Measurements from ENCODE around the gene PCNX1.
"Not testable (repeated sequence)": the region's sequence is repeated elsewhere in the genome, so short reads cannot be mapped to it uniquely, and the experiment has no call there.

Gene PCNX1

DNA sequence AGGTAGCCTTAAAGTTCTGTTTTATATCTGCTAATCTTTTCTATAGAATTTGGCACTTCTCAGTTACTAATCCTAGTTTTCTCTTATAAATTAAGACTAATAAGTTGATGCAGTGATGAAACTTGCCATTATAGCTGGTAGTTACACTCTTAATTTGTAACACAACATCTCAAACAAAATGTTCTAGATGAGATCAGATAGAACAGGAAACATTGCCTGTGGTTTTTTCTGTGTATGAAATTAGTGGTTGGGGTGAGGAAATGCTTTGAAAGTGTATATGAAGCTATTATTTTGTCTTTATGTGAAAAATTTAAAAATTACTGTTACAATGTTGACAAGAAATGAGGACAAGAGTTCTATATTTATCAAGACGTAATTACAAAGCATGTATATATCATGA lies 91.9 kb downstream of the PCNX1 start:
- H3K36me3 Mint-ChIP-seq = peaks cover 16% of the 10 kb centered on the region
- H3K27ac Mint-ChIP-seq = peak overlapping the region; percentile 96
- peak overlapping the region; percentile 53 for H3K4me3 Mint-ChIP-seq
- H3K27me3 Mint-ChIP-seq = no peaks in the 10 kb centered on the region
- peaks cover 88% of the 10 kb centered on the region for H3K4me1 Mint-ChIP-seq
- H3K9me3 Mint-ChIP-seq = no peaks in the 10 kb centered on the region

DNA sequence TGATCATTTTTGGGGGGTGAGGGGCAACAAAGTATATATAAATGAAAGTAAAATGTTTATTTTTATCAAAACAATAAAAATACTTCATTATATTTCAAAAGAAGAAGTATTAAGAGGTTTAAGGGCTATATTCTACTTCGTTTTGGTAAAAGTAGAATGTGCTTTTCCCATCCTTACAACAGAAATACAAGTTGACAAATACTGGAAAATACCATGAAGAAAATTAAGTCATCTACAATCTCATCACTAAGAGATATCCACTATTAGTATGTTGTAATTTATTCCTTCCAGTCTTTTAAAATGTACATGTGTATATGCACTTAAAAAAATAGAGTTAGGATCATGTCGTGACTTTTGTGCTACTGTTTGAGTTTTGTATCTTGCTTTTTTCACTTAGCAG lies 92.8 kb downstream of the PCNX1 start:
- no peaks in the 10 kb centered on the region for H3K9me3 Mint-ChIP-seq
- peaks cover 94% of the 10 kb centered on the region for H3K4me1 Mint-ChIP-seq
- peaks cover 20% of the 10 kb centered on the region for H3K36me3 Mint-ChIP-seq
- H3K27me3 Mint-ChIP-seq = no peaks in the 10 kb centered on the region
- peak overlapping the region; percentile 96 for H3K27ac Mint-ChIP-seq
- H3K4me3 Mint-ChIP-seq = peak overlapping the region; percentile 53

GRCh38 chr14:71001742-71002141 lies 94.5 kb downstream of the PCNX1 start:
- H3K27ac Mint-ChIP-seq = peak overlapping the region; percentile 59
- H3K4me3 Mint-ChIP-seq = no peak overlapping the region
- H3K36me3 Mint-ChIP-seq = peaks cover 16% of the 10 kb centered on the region

DNA sequence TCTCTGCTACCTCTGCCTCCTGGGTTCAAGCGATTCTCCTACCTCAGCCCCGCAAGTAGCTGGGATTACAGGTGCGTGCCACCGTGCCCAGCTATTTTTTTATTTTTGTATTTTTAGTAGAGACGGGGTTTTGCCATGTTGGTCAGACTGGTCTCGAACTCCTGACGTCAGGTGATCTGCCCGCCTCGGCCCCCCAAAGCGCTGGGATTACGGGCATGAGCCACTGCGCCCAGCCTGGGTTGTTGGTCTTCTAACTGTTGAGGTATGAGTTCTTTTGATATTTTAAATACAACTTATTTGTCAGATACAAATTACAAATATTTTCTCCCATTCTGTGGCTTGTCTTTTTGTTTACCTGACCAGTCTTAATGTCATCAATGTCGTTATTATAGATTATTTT lies 95.9 kb downstream of the PCNX1 start:
- H3K4me1 Mint-ChIP-seq = peaks cover 81% of the 10 kb centered on the region
- H3K9me3 Mint-ChIP-seq = no peaks in the 10 kb centered on the region
- peaks cover 12% of the 10 kb centered on the region for H3K36me3 Mint-ChIP-seq
- no peaks in the 10 kb centered on the region for H3K27me3 Mint-ChIP-seq
- no peak overlapping the region for H3K4me3 Mint-ChIP-seq
- H3K27ac Mint-ChIP-seq = peak overlapping the region; percentile 72

More at GRCh38 chr14:71001742-71002141, 94.5 kb downstream of the PCNX1 start:
- Mint-ChIP-seq H3K9me3 (no peaks in the 10 kb centered on the region), H3K4me1 (peaks cover 89% of the 10 kb centered on the region), H3K27me3 (no peaks in the 10 kb centered on the region)

DNA sequence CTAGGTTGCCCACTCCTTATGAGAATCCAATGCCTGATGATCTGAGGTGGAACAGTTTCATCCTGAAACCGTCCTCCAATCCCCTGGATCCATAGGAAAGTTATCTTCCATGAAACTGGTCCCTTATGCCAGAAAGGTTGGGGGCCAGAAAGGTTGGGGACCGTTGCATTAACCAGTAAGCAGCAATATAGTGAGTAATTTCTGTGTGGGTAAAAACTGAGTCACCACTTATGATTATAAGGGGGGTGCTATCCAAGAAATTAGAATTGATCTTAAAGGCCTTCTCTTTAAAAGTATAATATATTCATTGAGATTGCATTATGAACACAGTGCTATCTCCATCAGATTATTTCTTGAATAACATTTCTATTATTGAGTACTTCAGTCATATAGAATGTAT lies 97.2 kb downstream of the PCNX1 start:
- H3K4me1 Mint-ChIP-seq = peaks cover 72% of the 10 kb centered on the region

DNA sequence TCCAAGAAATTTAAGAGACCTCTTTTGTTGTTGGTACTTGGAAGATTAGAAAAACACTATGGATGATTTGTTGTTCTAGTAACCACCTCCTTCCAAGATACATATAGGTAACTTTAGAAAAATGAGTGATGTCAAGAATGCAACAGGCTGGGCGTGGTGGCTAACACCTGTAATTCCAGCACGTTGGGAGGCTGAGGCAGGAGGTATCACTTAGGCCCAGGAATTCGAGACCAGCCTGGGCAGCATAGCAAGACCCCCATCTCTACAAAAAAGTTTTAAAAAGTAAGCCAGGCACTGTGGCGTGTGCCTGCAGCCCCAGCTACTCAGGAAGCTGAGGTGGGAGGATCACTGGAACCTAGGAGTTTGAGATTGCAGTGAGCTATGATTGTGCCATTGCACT lies 97.8 kb downstream of the PCNX1 start:
- H3K4me3 Mint-ChIP-seq = peak overlapping the region; percentile 43
- no peaks in the 10 kb centered on the region for H3K9me3 Mint-ChIP-seq
- no peaks in the 10 kb centered on the region for H3K27me3 Mint-ChIP-seq
- H3K4me1 Mint-ChIP-seq = peaks cover 70% of the 10 kb centered on the region
- H3K27ac Mint-ChIP-seq = peak overlapping the region; percentile 80
- peaks cover 12% of the 10 kb centered on the region for H3K36me3 Mint-ChIP-seq

More for the DNA sequence above, 97.2 kb downstream of the PCNX1 start:
- H3K27me3 Mint-ChIP-seq = no peaks in the 10 kb centered on the region
- peak overlapping the region; percentile 43 for H3K4me3 Mint-ChIP-seq
- peak overlapping the region; percentile 80 for H3K27ac Mint-ChIP-seq
- H3K9me3 Mint-ChIP-seq = no peaks in the 10 kb centered on the region
- peaks cover 12% of the 10 kb centered on the region for H3K36me3 Mint-ChIP-seq

- Mint-ChIP-seq H3K27me3 (no peaks in the 10 kb centered on the region), H3K27ac (no peak overlapping the region), H3K9me3 (no peaks in the 10 kb centered on the region), H3K4me3 (no peak overlapping the region), H3K36me3 (peaks cover 12% of the 10 kb centered on the region), H3K4me1 (peaks cover 72% of the 10 kb centered on the region)
Observed at GRCh38 chr14:71006200-71006563, 98.9 kb downstream of the PCNX1 start.

DNA sequence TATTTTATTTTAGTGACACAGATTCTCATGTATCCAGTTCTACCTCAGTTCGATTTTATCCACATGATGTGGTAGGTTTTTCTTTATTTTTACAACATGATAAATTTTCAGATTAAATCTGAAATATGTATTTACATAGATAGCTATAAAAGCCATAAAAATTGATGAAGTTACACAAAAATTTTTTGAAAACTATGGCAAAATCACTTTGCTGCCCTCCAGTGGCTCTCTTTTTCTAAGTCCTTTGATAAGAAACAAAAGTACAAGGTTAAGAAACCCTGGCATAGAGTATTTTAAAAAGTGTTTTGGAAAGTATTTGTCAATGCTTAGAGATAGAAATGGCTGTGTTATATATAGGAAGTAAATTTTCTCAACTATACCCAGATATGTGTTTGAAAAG lies 104.2 kb downstream of the PCNX1 start:
- Mint-ChIP-seq H3K27ac (no peak overlapping the region), H3K4me3 (no peak overlapping the region), H3K9me3 (no peaks in the 10 kb centered on the region), H3K27me3 (no peaks in the 10 kb centered on the region), H3K36me3 (peaks cover 32% of the 10 kb centered on the region), H3K4me1 (peaks cover 64% of the 10 kb centered on the region)

DNA sequence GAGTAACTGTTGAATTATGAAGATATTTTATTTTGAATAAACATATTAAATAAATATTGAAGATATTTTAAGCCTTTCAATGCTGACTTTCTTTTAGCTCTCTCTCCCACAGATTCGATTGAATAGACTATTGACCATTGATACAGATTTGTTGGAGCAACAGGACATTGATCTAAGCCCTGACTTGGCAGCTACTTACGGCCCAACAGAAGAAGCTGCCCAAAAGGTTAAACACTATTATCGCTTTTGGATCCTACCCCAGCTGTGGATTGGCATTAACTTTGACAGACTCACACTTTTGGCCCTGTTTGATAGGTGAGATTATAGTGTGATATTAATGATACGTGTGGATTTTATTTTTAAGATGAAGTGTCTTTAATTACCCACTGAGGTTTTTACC lies 105.6 kb downstream of the PCNX1 start:
- Mint-ChIP-seq H3K36me3 (peaks cover 40% of the 10 kb centered on the region), H3K27me3 (no peaks in the 10 kb centered on the region), H3K9me3 (no peaks in the 10 kb centered on the region), H3K4me1 (peaks cover 68% of the 10 kb centered on the region), H3K27ac (no peak overlapping the region), H3K4me3 (no peak overlapping the region)

- H3K27ac Mint-ChIP-seq = peak overlapping the region; percentile 38
- no peak overlapping the region for H3K4me3 Mint-ChIP-seq
- no peaks in the 10 kb centered on the region for H3K9me3 Mint-ChIP-seq
- no peaks in the 10 kb centered on the region for H3K27me3 Mint-ChIP-seq
- H3K4me1 Mint-ChIP-seq = peaks cover 67% of the 10 kb centered on the region
- H3K36me3 Mint-ChIP-seq = peaks cover 42% of the 10 kb centered on the region
Observed at GRCh38 chr14:71013551-71014192, 106.4 kb downstream of the PCNX1 start.

DNA sequence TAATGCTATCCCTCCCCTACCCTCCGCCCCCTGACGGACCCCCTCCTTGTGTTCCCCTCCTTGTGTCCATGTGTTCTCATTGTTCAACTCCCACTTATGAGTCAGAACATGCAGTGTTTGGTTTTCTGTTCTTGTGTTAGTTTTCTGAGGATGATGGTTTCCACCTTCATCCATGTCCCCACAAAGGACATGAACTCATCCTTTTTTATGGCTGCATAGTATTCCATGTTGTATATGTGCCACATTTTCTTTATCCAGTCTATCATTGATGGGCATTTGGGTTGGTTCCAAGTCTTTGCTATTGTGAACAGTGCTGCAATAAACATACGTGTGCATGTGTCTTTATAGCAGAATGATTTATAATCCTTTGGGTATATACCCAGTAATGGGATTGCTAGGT lies 112.7 kb downstream of the PCNX1 start:
- H3K27ac Mint-ChIP-seq, H3K9me3 Mint-ChIP-seq, H3K4me3 Mint-ChIP-seq, H3K27me3 Mint-ChIP-seq: not testable (repeated sequence)
- peaks cover 57% of the 10 kb centered on the region for H3K4me1 Mint-ChIP-seq
- H3K36me3 Mint-ChIP-seq = peaks cover 52% of the 10 kb centered on the region

DNA sequence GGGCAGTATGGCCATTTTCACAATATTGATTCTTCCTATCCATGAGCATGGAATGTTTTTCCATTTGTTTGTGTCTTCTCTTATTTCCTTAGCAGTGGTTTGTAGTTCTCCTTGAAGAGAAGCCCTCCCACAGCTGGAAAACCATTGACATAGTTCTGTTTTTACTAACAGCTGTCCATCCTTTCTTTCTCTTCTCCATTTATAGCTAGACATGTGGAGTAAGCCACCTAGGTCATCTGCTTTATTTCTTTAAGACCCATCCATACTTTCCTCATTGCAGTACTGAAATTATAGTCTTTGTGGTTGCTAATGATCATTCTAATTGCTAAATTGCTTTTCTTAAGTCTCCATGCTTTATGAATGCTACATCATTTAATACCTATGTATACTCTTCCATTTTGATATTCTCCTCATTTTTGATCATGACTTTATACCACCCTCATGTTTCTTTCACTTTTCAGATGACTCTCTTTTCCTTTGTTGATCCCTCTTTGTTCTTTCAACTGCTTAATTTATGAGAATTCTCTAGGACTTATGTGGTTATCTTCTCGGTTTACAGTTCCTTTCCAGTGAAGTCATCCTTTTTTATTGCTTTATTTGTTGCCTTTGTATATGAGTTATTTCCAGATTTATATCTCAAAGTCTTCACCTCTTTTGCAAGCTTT lies 114.2 kb downstream of the PCNX1 start:
- Mint-ChIP-seq H3K4me1 (peaks cover 47% of the 10 kb centered on the region), H3K9me3 (no peaks in the 10 kb centered on the region), H3K27me3 (no peaks in the 10 kb centered on the region), H3K36me3 (peaks cover 42% of the 10 kb centered on the region), H3K4me3 (peak overlapping the region; percentile 47), H3K27ac (peak overlapping the region; percentile 88)

GRCh38 chr14:71022012-71022869 lies 115.0 kb downstream of the PCNX1 start:
- peaks cover 39% of the 10 kb centered on the region for H3K4me1 Mint-ChIP-seq
- H3K4me3 Mint-ChIP-seq = no peak overlapping the region
- H3K9me3 Mint-ChIP-seq = no peaks in the 10 kb centered on the region
- no peaks in the 10 kb centered on the region for H3K27me3 Mint-ChIP-seq
- peak overlapping the region; percentile 88 for H3K27ac Mint-ChIP-seq
- peaks cover 37% of the 10 kb centered on the region for H3K36me3 Mint-ChIP-seq

DNA sequence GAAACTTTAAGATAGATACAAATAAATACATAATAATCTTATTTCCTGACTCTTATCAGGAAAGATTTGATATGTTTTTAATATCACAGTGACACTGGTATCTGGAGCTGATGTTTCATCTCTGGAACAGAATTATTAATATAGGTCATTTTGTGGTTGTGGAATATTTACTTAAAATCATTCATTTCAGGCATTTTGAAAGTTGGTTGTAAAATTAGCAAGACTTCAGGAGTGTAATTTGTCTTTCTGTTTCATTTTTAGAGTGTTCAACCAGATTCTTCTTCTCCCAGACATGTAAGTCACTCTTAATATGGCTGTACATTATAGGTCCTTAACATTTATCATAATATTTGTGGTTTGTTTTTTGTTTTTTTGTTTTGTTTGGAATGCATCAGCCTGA lies 115.7 kb downstream of the PCNX1 start:
- H3K4me3 Mint-ChIP-seq = no peak overlapping the region
- peak overlapping the region; percentile 23 for H3K27ac Mint-ChIP-seq
- H3K9me3 Mint-ChIP-seq = no peaks in the 10 kb centered on the region
- H3K36me3 Mint-ChIP-seq = peaks cover 36% of the 10 kb centered on the region
- peaks cover 38% of the 10 kb centered on the region for H3K4me1 Mint-ChIP-seq
- no peaks in the 10 kb centered on the region for H3K27me3 Mint-ChIP-seq

DNA sequence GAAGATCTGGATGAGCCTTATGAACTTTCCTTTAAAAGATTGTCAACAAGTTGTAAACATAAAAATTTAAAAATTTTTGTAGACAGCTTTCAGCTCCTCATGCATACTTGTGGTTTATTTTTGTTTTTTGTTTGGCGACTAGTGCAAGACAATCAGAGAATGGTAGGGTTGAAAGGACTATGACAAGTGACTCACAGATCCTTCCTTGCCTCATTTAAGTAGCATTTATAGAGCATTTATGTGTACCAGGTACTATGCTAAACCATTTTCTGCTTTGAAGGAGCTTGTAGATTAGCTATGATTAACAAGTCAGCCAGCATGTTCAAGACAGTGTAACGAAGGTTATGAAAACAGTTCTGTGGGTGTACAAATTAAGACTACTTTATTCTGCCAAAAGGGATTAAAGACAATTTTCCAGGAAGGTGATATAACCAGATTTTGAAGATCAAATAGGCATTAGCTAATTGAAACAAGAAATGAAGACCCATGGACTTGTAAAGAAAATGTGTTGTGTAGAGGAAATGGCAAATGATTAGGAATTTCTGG lies 122.0 kb downstream of the PCNX1 start:
- H3K27me3 Mint-ChIP-seq = no peaks in the 10 kb centered on the region
- no peak overlapping the region for H3K27ac Mint-ChIP-seq

DNA sequence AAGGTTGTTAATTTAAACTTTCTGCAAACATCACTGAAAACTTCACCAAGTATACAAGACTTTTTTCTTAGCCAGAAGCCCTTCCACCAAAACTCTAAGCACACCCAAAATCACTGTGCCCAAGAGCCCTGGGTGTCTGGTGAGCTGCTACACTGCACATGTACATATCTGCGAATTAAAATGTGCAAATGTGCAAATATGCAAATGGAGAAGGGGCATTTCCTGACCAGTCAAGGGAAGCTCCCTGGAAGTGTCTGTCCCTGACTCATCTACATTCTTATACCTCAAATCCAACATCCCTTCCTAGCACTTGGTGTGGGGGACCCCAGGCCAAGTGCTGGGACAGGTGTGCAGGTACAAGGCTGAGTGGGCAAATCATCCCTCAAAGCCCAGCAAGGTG lies 123.7 kb downstream of the PCNX1 start:
- H3K4me3 Mint-ChIP-seq = no peak overlapping the region
- H3K36me3 Mint-ChIP-seq = peaks cover 37% of the 10 kb centered on the region
- H3K9me3 Mint-ChIP-seq = no peaks in the 10 kb centered on the region
- H3K4me1 Mint-ChIP-seq = no peaks in the 10 kb centered on the region
- no peaks in the 10 kb centered on the region for H3K27me3 Mint-ChIP-seq
- no peak overlapping the region for H3K27ac Mint-ChIP-seq

More for the DNA sequence above, 122.0 kb downstream of the PCNX1 start:
- Mint-ChIP-seq H3K4me1 (no peaks in the 10 kb centered on the region), H3K36me3 (peaks cover 33% of the 10 kb centered on the region), H3K4me3 (no peak overlapping the region), H3K9me3 (no peaks in the 10 kb centered on the region)
